GM18909 (cell line): Measurements from ENCODE around the gene RGL4.

Source experiments
- ATAC-seq: cut with Tn5 transposase; IDR thresholded peaks from one replicate; pipeline ENCODE4 v1.9.1; 2021; ENCODE audit warnings: mild to moderate bottlenecking; ENCODE audit not compliant: unreplicated experiment, poor library complexity

Gene RGL4

DNA sequence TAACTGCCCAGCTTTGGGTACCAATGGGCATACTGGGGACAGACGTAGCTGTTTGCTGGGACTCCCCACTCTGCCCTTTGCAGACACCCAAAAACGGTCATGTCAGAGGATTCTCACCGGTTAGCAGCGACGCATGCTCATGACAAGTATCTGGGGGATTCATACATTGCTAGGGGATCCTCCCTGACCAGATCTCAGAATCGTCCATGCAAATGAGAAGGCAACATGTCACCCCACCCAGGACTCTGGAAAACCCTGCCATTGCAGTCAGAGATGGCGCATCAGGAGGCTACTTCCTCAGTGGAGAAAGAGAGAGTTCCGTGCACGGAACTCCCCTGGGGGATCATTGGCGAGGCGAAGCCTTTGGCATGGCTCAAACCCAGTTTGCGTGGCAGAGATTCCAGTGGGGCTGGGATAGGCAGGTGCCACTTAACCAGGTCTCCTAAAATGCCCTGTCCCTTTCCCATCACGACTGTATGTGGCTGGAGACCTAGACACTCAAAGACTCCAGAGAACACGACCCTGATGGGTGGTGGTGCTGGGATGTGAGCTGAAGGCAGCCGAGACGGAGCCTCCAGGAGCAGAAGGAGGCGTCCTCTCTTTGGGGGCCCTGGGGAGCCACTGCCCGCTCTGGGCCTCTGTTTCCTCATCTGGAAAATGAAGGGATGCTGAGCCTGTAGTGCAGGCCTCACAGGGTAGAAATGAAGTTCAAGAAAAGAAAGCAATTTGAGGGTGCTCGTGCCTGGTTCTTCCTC, 4.9 kb downstream of the RGL4 start:
- ATAC-seq, result no peak

DNA sequence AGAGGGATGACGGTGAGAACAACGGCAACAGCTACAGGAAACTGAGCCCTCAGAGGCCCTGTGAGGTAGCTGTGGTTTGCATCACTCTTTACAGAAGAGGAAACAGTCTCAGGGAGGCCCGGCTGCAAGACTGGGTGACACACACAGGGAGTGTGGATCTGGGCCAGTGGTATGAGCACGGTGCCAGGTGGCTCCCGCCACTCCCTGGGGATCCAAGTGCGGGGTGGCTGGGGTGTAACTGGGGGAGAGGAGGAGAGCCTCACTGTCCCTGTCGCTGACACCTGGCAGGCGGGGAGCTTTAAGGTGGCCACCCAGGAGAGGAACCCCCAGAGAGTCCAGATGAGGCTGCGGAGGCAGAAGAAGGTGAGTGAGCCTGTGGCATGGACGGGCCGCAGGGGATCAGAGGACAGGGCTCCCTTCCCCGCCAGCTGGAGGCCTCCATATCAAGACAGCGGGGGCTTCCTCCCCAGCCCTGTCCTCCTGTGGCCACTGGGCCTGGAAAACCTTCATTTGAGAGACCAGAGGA, 5.6 kb downstream of the RGL4 start:
- ATAC-seq, result peak; percentile 90

DNA sequence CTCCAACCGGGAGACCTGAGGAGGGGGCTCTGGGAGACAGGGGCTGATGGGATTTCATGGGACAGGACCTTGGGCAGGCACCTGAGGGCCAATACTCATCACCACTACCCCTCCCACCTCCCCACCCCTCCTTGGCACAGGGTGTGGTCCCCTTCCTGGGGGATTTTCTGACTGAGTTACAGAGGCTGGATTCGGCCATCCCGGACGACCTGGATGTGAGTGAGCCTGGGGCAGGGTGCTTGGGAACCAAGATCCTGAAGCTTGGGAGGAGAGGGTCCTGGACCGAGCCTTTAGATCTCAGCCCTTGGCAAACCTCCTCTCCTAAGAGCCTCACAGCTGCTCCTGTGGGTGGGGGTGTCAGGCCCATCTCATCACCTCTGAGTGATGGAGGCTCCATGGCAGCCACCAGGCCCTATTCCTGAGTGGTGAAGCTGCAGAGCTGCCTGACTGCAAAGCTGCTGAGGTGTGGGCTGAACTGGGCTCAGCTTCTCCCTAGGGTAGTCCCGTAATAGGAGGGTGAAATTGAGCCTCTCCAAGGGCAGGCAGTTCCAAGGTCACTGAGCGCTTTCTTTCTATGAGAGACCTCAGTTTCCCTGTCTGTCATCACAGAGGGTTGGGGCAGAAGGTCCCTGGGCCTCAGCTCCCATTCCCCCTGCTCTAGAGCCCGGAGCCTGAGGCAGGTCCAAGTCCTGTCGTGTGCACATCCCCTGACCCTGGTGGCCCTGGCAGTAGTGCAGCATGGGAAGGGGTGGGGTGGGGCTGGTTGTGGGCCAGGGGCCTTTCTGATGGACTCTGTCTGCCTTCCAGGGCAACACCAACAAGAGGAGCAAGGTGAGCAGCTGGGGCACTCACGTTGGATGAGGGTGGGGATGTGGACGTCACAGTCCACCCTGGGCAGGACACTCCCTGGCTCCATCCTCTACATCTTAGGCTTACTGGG, 6.5 kb downstream of the RGL4 start:
- ATAC-seq, result no peak

DNA sequence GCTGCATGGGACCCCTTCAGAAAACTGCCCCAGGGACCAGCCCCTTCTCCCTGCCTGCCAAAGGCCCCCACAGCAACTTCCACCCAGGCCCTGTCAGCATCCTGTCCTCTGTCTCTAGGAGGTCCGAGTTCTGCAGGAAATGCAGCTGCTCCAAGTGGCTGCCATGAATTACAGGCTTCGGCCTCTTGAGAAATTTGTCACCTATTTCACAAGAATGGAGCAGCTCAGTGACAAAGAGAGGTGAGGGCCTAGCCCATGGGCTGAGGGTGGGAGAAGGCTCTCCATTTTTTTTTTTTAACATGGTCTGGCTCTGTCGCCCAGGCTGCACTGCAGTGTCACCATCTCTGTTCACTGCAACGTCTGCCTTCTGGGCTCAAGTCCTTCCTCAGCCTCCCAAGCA, 7.3 kb downstream of the RGL4 start:
- ATAC-seq, result no peak

DNA sequence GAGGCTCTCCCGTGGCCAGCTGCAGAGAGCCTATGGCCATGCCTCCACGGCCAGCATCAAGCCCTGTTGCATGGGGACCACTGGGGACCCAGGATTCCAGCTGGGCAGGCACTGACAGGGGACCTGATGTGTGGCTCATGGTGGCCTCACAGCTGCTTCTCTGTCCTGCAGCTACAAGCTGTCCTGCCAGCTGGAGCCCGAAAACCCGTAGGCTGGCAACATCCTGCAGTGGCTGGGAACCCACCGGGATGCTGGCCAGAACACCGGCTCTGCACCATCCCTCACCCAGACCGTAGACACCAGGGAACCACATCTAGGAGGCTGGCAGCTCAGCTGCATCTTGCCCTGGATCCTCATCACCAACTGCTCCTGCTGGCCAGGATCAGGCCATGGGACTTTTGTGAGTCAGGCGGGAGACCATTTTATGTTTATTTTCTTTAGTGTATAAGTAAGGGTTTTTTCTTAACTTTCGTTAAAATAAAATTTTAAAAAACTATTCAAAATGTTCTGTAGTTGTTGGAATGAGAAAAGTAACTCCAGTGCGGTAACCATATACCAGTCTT, 7.9 kb downstream of the RGL4 start:
- ATAC-seq, result no peak

DNA sequence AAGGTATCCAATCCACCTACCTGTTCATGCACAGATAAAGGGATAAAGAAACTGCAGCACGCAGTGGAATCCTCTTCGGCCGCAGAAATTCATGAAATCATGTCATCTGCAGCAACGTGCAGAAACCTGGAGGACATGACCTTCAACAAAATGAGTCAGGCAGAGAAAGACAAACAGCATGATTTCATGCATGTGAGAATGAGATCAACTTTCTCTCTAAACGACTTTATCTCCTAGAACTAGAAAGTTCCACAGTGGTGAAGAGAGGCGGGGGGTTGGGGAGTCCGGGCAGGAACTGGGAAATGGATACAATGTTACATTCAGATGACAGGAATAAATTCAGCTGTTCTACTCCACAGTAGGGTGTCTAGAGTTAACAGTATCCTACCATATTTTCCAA, 9.9 kb downstream of the RGL4 start:
- no peak for ATAC-seq

DNA sequence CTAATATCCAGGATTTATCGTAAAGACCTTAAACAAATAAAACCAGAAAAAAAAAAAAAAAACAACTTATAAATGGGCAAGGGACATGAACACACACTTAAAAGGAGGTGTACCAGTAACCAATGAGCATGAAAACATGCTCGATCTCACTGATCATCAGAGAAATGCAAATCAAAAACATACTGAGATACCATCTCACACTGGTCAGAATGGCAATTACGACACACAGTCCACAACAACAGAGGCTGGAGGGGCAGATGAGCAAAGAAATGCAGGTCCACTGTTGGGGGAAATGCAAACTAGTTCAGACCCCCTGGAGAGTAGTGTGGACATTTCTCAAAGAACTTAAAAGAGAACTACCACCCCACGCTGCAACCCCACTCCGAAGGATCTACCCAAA, 13.2 kb downstream of the RGL4 start:
- no peak for ATAC-seq

DNA sequence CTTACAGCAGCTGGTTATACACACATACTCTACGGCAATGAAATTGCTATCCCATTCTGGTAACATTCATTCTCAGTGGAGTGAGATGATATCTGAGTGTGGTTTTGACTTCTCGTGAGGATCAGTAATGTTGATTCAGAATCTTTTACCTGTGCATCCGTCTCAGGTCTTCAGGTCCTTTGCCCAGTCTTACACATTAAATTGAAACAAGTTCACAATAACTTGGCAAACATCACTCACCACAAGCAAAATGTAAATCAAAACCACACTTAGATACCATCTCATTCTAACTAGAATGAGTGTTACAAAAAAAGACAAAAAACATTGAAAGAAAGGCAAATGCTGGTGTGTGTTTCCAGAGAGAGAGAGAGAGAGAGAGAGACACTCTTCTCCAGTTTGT, 14.0 kb downstream of the RGL4 start:
- ATAC-seq, result no peak

DNA sequence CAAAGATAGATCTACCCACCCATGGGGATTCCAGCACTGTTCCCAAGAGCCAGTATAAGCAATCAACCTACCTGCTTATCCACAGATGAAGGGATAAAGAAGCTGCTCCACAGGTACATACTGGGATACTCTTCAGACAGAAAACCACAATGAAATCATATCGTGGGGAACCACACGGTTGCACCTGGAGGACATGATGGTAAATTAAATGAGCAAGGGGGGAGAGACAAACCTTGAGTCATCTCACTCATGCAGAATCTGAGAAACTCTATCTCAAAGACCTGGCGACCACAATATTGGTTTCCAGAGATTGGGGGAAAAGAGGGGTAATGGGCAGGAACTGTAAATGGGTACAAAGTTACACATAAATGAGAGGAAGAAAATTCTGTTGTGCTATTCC, 14.5 kb downstream of the RGL4 start:
- ATAC-seq, result no peak

DNA sequence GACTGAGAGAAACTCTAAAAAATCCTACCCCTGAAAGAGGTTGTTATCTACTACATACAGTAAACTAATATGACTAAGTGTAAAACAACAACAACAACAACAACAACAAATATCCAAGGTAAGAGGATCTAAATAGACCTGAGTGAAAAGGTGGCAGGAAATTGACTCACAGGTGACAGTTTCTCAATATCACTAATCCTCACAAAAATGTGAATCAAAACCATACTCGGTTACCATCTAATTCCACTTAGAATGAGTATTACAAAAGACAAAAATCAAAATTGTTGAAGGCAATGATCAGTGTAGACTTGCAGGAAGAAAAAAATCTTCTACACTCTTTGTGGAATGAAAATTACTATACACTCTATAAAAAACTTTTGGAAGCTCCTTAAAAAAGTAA, 17.5 kb downstream of the RGL4 start:
- ATAC-seq, result no peak

DNA sequence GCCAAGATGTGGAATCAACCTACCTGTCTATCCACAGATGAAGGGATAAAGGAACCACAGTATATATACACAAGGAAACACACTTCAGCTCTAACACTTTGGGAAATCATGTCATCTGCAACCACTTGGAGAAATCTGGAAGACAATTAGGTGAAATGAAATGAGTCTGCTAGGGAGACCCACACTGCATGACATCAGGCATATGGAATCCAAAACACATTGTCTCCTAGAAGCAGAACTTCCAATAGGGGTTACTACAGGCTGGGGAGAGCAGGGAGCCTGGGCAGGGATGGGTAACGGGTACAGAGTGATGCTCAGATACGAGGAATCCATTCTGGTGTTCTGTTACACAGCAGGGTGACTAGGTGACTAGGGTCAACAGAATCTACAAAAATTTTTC, 18.3 kb downstream of the RGL4 start:
- ATAC-seq, result no peak

DNA sequence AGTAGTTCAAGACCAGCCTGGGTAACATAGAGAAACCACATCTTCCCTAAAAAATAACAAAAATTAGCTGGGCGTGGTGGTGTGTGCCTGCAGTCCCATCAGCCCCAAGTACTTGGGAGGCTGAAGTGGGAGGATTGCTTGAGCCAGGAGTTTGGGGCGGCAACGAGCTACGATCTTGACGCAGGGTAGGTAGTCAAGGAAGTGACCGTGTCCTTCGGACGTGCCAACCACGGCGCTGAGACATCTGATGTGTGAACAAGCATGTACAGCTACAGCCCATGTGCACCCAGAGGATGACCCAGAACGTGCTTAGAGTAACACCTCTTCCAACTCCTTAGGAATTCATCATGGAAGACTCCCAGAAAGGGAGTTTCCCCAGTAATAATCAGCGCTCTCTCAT, 21.4 kb downstream of the RGL4 start:
- ATAC-seq, result no peak

DNA sequence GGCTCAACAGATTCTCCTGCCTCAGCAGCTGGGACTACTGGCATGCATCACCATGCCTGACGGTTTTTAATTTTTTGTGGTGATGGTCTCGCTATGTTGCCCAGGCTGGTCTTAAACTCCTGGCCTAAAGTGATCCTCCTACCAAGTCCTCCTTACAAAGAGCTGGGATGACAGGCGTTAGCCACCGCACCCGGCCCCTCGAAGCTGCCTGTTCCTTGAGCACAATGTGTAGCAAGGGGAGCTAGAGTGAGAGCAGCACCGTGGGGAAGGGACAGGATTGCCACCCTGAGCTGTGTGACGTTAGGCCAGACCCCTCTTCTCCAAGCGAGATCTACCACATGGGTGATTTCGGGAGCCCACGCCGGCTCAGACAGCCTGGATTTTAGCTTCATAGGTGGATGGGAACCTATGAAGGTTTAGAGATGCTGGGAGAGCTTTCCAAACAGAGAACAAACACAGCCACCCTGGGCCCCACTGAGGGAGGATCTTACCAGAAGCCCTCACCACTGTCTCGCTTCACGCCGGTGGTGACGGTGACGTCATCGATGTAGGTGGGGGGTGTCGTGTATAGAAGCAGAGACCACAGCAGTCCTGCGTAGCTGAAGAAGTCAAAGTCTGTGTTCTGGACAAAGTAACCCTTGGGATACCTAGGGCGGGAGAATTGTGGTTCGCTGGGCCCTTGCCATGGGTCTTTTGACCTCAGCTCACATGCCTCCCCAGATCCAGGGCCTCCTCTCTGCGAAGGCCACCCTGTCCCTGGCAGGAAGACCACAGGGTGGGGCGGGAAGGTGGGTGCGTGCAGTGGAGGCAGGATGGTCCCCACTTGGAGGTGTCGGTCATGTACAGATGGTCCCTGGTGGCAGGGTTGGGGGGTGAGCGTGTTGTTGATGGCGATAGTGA, 23.1 kb downstream of the RGL4 start:
- no peak for ATAC-seq

DNA sequence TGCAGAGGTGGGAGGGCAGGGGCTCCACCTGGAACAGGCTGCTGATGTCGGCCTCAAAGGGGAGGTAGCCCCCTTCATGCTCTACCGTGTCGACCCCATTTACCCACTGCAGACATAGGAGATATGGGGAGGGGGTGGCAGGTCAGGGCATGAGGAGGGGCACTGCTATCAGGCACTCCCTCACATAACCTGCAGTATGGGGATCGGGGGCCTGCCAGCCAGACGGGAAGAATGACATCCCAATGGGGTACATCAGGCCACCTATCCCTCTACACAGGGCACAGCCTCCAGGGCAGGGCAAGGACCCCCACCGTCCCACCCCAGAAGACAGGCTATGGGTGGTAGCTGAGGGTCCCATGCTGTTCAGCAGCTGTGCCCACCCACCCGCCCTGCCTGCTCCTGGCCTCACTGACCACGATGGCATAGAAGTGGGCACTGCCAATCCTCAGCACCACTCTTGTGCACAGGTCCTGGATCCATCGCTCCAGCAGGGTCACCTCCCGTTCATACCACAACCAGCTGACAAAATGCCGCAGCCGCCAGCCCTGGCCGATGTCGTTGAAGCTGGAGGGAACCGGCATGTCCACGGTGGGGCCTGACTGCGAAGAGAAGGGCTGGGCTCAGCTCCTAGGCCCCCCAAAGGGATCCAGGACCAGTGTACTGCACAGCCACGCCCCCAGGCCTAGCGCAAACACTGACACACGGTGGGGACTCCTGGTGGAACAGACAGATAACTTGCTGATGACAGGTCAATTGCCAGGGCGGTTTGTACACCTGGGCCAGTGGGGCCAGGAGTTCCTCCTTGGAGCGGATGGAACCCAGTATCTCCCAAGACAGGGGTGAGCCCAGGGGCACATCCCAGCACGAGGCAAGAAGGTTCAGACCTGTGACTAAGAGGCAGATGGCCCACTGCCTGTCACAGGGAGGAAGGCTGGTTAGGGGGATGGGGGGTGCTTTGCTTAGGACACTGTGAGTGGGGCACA, 24.1 kb downstream of the RGL4 start:
- no peak for ATAC-seq

DNA sequence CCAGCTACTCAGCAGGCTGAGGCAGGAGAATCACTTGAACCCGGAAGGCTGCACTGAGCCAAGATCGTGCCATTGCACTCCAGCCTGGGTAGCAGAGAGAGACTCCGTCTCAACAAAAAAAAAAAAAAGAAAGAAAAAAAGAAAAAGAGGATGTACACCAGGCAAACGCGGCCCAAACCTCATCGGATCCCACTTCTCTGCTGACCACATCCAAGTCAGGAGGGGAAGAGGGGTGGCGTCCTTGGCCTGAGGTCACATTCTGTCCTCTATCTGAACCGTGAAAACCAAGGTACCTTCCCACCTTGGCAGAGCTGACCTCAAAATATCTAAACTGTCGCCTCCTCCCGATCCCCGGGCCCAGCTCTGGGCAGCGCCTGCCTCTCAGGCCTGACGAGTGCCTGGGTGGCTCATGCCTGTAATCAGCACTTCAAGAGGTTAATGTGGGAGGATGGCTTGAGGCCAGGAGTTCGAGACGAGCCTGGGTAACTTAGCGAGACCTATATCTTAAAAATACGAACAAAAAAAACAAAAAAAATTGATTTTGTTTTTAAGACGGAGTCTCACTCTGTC, 25.1 kb downstream of the RGL4 start:
- ATAC-seq, result no peak

DNA sequence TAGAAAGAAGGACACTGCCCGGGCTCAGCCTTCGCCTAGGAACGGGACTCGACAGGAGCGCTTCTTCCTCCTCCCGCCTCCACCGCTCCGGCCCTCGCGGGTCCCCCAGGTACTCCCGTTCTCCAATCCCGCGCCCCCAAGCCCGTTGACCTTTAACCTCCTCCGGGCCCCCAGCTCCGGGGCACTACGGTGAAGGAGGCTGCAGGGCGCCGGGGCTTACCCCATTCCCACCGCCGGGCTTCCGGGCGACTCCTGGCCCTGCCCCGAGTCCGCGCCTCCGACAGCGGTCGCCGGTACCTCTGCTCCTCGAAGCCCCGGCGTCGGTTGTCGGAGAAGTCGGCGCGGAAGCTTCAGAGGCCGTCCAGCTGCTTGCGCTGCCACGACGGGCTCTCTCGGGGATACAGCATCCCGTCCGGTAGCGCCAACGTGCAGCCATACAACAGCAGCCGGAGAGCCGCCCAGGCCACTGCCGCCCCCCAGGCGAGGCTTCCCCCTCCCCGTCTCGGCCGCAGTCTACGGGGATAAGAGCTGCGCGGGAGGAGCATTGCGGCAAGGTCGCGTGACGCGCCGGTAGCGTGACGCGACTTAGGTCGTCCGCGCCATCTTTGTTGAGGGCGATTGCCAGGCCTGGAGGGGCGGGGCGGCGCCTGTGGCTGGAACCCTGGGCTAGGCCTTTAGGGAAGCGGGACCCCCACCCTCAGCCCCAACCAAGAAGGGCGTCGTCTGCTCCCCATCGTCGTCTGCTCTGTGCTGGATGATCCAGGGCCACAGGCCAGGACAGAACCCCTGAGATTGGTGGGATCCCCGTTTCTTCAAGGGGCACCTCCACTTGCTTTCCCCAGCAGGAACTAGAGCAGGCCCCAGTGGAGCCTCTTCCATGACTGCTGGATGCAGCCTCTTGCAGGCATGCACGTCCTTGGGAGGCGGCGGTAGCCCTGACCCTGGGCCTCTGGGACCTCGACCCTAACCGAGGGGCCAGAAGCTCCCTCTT, 26.3 kb downstream of the RGL4 start:
- ATAC-seq, result peak; percentile 79

DNA sequence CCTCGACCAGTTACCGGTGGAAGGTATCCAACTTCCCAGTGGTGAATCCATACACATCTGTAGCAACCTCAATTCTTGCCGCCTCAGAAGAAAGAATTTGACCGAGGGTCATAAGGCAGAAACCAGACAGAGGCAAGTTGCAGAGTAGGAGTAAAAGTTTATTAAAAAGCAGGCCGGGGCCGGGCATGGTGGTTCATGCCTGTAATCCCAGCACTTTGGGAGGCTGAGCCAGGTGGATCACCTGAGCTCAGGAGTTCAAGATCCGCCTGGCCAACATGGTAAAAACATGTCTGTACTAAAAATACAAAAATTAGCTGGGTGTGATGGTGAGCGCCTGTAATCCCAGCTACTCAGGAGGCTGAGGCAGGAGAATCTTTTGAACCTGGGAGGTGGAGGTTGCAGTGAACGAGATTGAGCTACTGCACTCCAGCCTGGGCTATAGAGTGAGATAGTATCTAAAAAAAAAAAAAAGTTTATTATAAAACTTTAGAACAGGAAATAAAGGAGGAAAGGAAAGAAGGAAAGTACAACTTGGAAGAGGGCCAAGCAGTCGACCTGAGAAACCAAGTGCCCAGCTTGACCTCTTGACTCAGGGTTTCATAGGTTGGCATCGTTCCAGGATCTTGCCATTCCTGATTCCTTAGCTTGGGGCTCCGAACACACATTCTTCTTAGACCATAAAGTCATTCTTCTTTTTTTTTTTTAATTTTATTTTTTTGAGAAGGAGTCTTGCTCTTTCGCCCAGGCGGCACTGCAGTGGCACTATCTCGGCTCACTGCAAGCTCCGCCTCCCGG, 27.8 kb downstream of the RGL4 start:
- ATAC-seq, result no peak
